HUES6 (cell line): ENCODE data around the gene CCIN.

Experiments used
- H3K27ac ChIP-seq: 2 replicates; pipeline ENCODE4 v1.7.0; 2013; ENCODE audit warnings: low read depth, mild to moderate bottlenecking, low read length, inconsistent platforms
- H3K27me3 ChIP-seq: 2 replicates; pipeline ENCODE4 v1.6.1; 2013; ENCODE audit warnings: low read length; ENCODE audit not compliant: control insufficient read depth, insufficient read depth
- H3K36me3 ChIP-seq: 2 replicates; pipeline ENCODE4 v1.6.1; 2013; ENCODE audit warnings: low read length; ENCODE audit not compliant: control insufficient read depth, insufficient read depth
- H3K4me1 ChIP-seq: 2 replicates; pipeline ENCODE4 v1.6.1; 2013; ENCODE audit warnings: low read length; ENCODE audit not compliant: control insufficient read depth, insufficient read depth
- H3K4me3 ChIP-seq: 2 replicates; pipeline ENCODE4 v1.5.1; 2013; ENCODE audit warnings: low read depth, low read length
- H3K9ac ChIP-seq: one replicate; pipeline ENCODE4 v1.6.1; 2013; ENCODE audit warnings: mild to moderate bottlenecking, low read length
- H3K9me3 ChIP-seq: 2 replicates; pipeline ENCODE4 v1.6.1; 2013; ENCODE audit warnings: low read depth, low read length; ENCODE audit not compliant: control insufficient read depth, insufficient read depth

The CCIN gene

GRCh38 chr9:36161187-36161586, 8.0 kb upstream of the CCIN start:
- H3K27ac ChIP-seq: no peak overlapping the region
- peaks cover 4% of the 10 kb centered on the region; the same call in 1 of the 2 replicates for H3K36me3 ChIP-seq
- no peak overlapping the region for H3K9ac ChIP-seq
- H3K4me3 ChIP-seq: no peak overlapping the region
- peaks cover 36% of the 10 kb centered on the region for H3K4me1 ChIP-seq
- H3K27me3 ChIP-seq: no peaks in the 10 kb centered on the region
- peaks cover 11% of the 10 kb centered on the region for H3K9me3 ChIP-seq

GRCh38 chr9:36162211-36162738, 6.9 kb upstream of the CCIN start:
- no peaks in the 10 kb centered on the region for H3K27me3 ChIP-seq
- H3K36me3 ChIP-seq: no peaks in the 10 kb centered on the region
- H3K27ac ChIP-seq: peak overlapping the region; percentile 33; the same call in 1 of the 2 replicates
- H3K9ac ChIP-seq: peak overlapping the region; percentile 7
- peaks cover 5% of the 10 kb centered on the region; the same call in 1 of the 2 replicates for H3K9me3 ChIP-seq
- H3K4me3 ChIP-seq: no peak overlapping the region
- peaks cover 36% of the 10 kb centered on the region for H3K4me1 ChIP-seq

- Histone ChIP-seq H3K4me1 (peaks cover 36% of the 10 kb centered on the region), H3K36me3 (no peaks in the 10 kb centered on the region), H3K4me3 (peak overlapping the region; percentile 16; the same call in 1 of the 2 replicates), H3K27me3 (no peaks in the 10 kb centered on the region), H3K9ac (peak overlapping the region; percentile 60), H3K27ac (peak overlapping the region; percentile 33; the same call in 1 of the 2 replicates), H3K9me3 (peaks cover 2% of the 10 kb centered on the region; the same call in 1 of the 2 replicates)
Measured at GRCh38 chr9:36163049-36163785, 6.0 kb upstream of the CCIN start.

- no peaks in the 10 kb centered on the region for H3K27me3 ChIP-seq
- peak overlapping the region; percentile 16; the same call in 1 of the 2 replicates for H3K4me3 ChIP-seq
- peaks cover 36% of the 10 kb centered on the region for H3K4me1 ChIP-seq
- H3K9ac ChIP-seq: peak overlapping the region; percentile 60
- H3K9me3 ChIP-seq: no peaks in the 10 kb centered on the region
- H3K27ac ChIP-seq: peak overlapping the region; percentile 33; the same call in 1 of the 2 replicates
- no peaks in the 10 kb centered on the region for H3K36me3 ChIP-seq
Measured at GRCh38 chr9:36163786-36164170, 5.4 kb upstream of the CCIN start.

- Histone ChIP-seq H3K27ac (no peak overlapping the region), H3K27me3 (no peaks in the 10 kb centered on the region), H3K9ac (no peak overlapping the region), H3K36me3 (no peaks in the 10 kb centered on the region), H3K9me3 (no peaks in the 10 kb centered on the region), H3K4me3 (no peak overlapping the region), H3K4me1 (peaks cover 36% of the 10 kb centered on the region)
Measured at GRCh38 chr9:36164372-36164771, 4.8 kb upstream of the CCIN start.

- Histone ChIP-seq H3K9ac (no peak overlapping the region), H3K27ac (no peak overlapping the region), H3K4me1 (peaks cover 36% of the 10 kb centered on the region), H3K36me3 (no peaks in the 10 kb centered on the region), H3K27me3 (no peaks in the 10 kb centered on the region), H3K9me3 (no peaks in the 10 kb centered on the region), H3K4me3 (no peak overlapping the region)
Measured at GRCh38 chr9:36164989-36165388, 4.2 kb upstream of the CCIN start.

- peaks cover 36% of the 10 kb centered on the region for H3K4me1 ChIP-seq
- H3K36me3 ChIP-seq: no peaks in the 10 kb centered on the region
- H3K9ac ChIP-seq: no peak overlapping the region
- no peak overlapping the region for H3K4me3 ChIP-seq
- no peak overlapping the region for H3K27ac ChIP-seq
- H3K27me3 ChIP-seq: no peaks in the 10 kb centered on the region
- H3K9me3 ChIP-seq: no peaks in the 10 kb centered on the region
Measured at GRCh38 chr9:36165826-36166167, 3.4 kb upstream of the CCIN start.

GRCh38 chr9:36166168-36166927, 2.8 kb upstream of the CCIN start:
- Histone ChIP-seq H3K27me3 (no peaks in the 10 kb centered on the region), H3K36me3 (no peaks in the 10 kb centered on the region), H3K9me3 (no peaks in the 10 kb centered on the region), H3K27ac (no peak overlapping the region), H3K4me1 (peaks cover 35% of the 10 kb centered on the region), H3K9ac (peak overlapping the region; percentile 46), H3K4me3 (peak overlapping the region; percentile 72)

- Histone ChIP-seq H3K27ac (no peak overlapping the region), H3K4me1 (peaks cover 6% of the 10 kb centered on the region; the same call in 1 of the 2 replicates), H3K9me3 (no peaks in the 10 kb centered on the region), H3K9ac (no peak overlapping the region), H3K27me3 (no peaks in the 10 kb centered on the region), H3K36me3 (no peaks in the 10 kb centered on the region), H3K4me3 (no peak overlapping the region)
Measured at GRCh38 chr9:36169708-36170107, 520 bp downstream of the CCIN start.

- Histone ChIP-seq H3K4me3 (no peak overlapping the region), H3K4me1 (no peaks in the 10 kb centered on the region), H3K9me3 (no peaks in the 10 kb centered on the region), H3K36me3 (no peaks in the 10 kb centered on the region), H3K27me3 (no peaks in the 10 kb centered on the region), H3K27ac (no peak overlapping the region), H3K9ac (no peak overlapping the region)
Measured at GRCh38 chr9:36170531-36170930, 1.3 kb downstream of the CCIN start.

- no peaks in the 10 kb centered on the region for H3K27me3 ChIP-seq
- no peaks in the 10 kb centered on the region for H3K4me1 ChIP-seq
- no peak overlapping the region for H3K9ac ChIP-seq
- no peaks in the 10 kb centered on the region for H3K9me3 ChIP-seq
- no peak overlapping the region for H3K4me3 ChIP-seq
- no peak overlapping the region for H3K27ac ChIP-seq
- no peaks in the 10 kb centered on the region for H3K36me3 ChIP-seq
Measured at GRCh38 chr9:36173861-36174260, 4.7 kb downstream of the CCIN start.
